Gastroesophageal sphincter (tissue), 4 donors: ENCODE measurements around the gene ALLC. TPM values are rescaled to one million over a fixed set of nuclear protein-coding genes. Genes with fewer than 3 reads are reported as not detected.

Experiments used
- ATAC-seq: fragments of 150-250 bp; one replicate; pipeline ENCODE4 v1.9.1; 2016; ENCODE audit warnings: mild to moderate bottlenecking, moderate library complexity
- H3K27ac ChIP-seq, 4 donors: fragments of 200-600 bp; sonication (generic) in 3 of 4; 1 replicate in 3 of 4; 2 replicates in 1 of 4; pipeline ENCODE4 v1.5.1; 2016 to 2019
- H3K27me3 ChIP-seq: fragments of 200-600 bp; sonication (generic); one replicate; pipeline ENCODE4 v1.5.1; 2019
- H3K36me3 ChIP-seq, 2 donors: fragments of 200-600 bp; sonication (generic); one replicate each; pipeline ENCODE4 v1.5.1; 2019; ENCODE audit warnings: control low read depth in 1 of 2
- H3K4me1 ChIP-seq, 3 donors: fragments of 200-600 bp; sonication (generic); 1 replicate in 2 of 3; 2 replicates in 1 of 3; pipeline ENCODE4 v1.5.1; 2016 to 2019; ENCODE audit warnings: control low read depth in 2 of 3
- H3K4me3 ChIP-seq, 2 donors: fragments of 200-600 bp; sonication (generic); one replicate each; pipeline ENCODE4 v1.5.1; 2019; ENCODE audit warnings: mild to moderate bottlenecking in 1 of 2, moderate library complexity in 1 of 2
- H3K9me3 ChIP-seq, 3 donors: fragments of 200-600 bp; sonication (generic); one replicate each; pipeline ENCODE4 v1.5.1; 2017 to 2019; ENCODE audit warnings: control low read depth in 2 of 3
- CTCF ChIP-seq, 4 experiments: fragments of 200-600 bp in 2 of 4; fragments of 450-650 bp in 2 of 4; sonication (generic) in 1 of 4; IDR thresholded peaks; one replicate each; pipeline ENCODE4 v1.5.1; 2017 to 2019; ENCODE audit warnings: antibody characterized with exemption in 4 of 4, mild to moderate bottlenecking in 2 of 4, moderate library complexity in 2 of 4
- EP300 ChIP-seq: sonication (generic); formaldehyde crosslinking; IDR thresholded peaks from one replicate; pipeline ENCODE4 v1.6.1; 2017; ENCODE audit warnings: antibody characterized with exemption, mild to moderate bottlenecking
- POLR2A ChIP-seq, 2 donors: fragments of 450-650 bp; IDR thresholded peaks; one replicate each; pipeline ENCODE4 v1.6.1; 2017; ENCODE audit warnings: antibody characterized with exemption in 2 of 2, mild to moderate bottlenecking in 2 of 2, moderate library complexity in 1 of 2
- POLR2AphosphoS5 ChIP-seq: sonication (generic); formaldehyde crosslinking; IDR thresholded peaks from one replicate; pipeline ENCODE4 v1.6.1; 2017; ENCODE audit warnings: antibody characterized with exemption
- WGBS, 2 donors: methylation state at CpG; one replicate each; pipeline ENCODE4 v1.1.5; 2018; ENCODE audit warnings: low coverage in 1 of 2; 5-methylcytosine and 5-hydroxymethylcytosine counted together
- total RNA-seq, 4 donors: library from RNA; depleted of rRNA; stranded (reverse); fragments of >200 nt; gene quantifications; one replicate each; pipeline ENCODE4 v1.1.0, GENCODE V29; 2016

Gene ALLC
- total RNA-seq, 4 donors from 2014 or later = not detected

DNA sequence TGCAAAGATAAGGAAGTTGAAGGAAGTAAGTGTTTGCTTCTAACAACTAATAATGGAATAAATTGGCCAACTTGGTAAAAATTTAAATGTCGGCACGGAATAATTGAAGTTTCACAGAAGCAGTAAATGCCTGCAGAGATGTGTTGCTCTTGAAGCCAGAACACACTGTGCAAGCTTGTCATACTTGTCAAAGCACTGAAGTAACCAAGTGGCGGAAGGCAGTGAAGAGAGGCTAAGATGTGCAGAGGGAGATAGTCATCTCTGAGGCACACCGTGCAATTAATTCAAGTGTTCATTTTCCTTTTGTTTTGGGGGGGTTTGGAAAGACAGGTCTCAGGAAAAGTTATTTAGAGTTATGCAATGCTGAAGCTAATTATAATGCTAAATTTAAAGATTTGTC, 50.6 kb downstream of the ALLC start:
- peaks cover 40% of the 10 kb centered on the region for H3K27me3 ChIP-seq

GRCh38 chr2:3709225-3709624, 51.2 kb downstream of the ALLC start:
- H3K27ac ChIP-seq = no peak overlapping the region
- TF ChIP-seq EP300 = no peak
- no peak for TF ChIP-seq CTCF (IDR thresholded peaks at IDR 0.05)
- no peak for TF ChIP-seq POLR2AphosphoS5
- no peak for TF ChIP-seq POLR2A (IDR thresholded peaks at IDR 0.05)
- H3K36me3 ChIP-seq = no peaks in the 10 kb centered on the region
- peaks cover 0 to 8% (median 0%) of the 10 kb centered on the region in 3 donors for H3K4me1 ChIP-seq
- peaks cover 33% of the 10 kb centered on the region for H3K27me3 ChIP-seq
- WGBS, 2 donors = 80 to 83% methylated on average over 1 to 6 of the region's 6 CpGs
- no peaks in the 10 kb centered on the region for H3K9me3 ChIP-seq
- H3K4me3 ChIP-seq = no peak overlapping the region
- ATAC-seq = no peak

More for the DNA sequence above, 50.6 kb downstream of the ALLC start:
- 77 to 94% methylated on average over 2 to 4 of the region's 4 CpGs for WGBS, 2 donors
- Histone ChIP-seq H3K4me1 (peaks cover 0 to 13% (median 3%) of the 10 kb centered on the region in 3 donors), H3K36me3 (no peaks in the 10 kb centered on the region), H3K9me3 (no peaks in the 10 kb centered on the region), H3K27ac (no peak overlapping the region), H3K4me3 (no peak overlapping the region)
- no peak for ATAC-seq
- no peak for TF ChIP-seq EP300
- TF ChIP-seq POLR2A (IDR thresholded peaks at IDR 0.05) = no peak
- no peak for TF ChIP-seq CTCF (IDR thresholded peaks at IDR 0.05)
- TF ChIP-seq POLR2AphosphoS5 = no peak

DNA sequence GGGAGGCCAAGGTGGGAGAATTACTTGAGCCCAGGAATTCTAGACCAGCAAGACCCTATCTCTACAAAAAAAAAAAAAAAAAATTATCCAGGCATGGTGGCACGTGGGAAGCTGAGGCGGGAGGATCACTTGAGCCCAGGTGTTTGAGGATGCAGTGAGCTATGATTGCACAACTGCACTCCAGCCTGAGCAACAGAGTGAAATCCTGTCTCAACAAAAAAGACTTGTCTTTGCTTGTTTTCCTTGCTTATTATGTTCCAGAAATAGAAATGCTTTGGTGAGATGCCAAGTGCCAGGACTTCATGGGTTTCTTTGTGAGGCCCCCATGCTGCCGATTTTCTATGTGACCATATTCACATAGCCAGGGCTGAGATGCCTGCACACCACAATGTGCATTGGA, 54.4 kb downstream of the ALLC start:
- ATAC-seq = no peak
- WGBS, 2 donors = 63 to 66% methylated on average over 1 to 3 of the region's 3 CpGs

DNA sequence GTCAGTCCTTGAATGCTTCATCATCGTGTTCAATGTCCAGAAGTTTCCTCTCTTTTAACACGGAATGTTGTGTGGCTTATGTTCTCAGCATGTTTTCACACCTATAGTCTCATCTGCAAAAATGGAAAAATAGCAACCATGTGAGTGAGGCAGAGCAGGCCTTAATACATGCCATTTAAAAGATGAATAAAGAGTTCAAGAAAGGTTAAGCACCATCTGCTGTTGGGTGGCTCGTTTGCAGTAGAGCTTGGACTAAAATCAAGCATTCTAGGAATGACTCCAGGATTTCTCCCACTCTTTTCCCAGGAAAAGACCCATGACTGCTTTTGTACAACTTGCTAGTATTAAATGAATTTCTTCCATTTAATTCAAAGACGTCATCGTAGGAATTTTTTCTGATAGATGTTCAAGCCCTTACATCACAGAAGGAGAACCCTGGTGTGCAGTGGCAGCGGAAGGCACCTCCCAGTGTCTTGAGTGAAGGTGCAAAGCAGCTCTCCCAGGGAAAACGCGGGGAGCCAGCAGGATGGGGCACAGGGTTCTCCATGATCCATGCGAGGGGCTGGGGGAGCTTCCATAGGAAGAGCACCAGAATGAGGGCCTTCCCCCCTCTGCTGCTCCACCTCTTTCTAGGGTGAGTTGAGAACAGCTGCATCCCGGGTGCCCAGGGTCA, 55.0 kb downstream of the ALLC start:
- Histone ChIP-seq H3K4me3 (no peak overlapping the region), H3K9me3 (no peaks in the 10 kb centered on the region), H3K27me3 (peaks cover 8% of the 10 kb centered on the region), H3K36me3 (no peaks in the 10 kb centered on the region), H3K4me1 (no peaks in the 10 kb centered on the region), H3K27ac (no peak overlapping the region)
- peak; percentile 50 for ATAC-seq
- 37 to 48% methylated on average over 6 of the region's 10 CpGs for WGBS, 2 donors
- no peak for TF ChIP-seq POLR2AphosphoS5

More for the DNA sequence above, 54.4 kb downstream of the ALLC start:
- no peaks in the 10 kb centered on the region for H3K4me1 ChIP-seq
- no peak overlapping the region for H3K4me3 ChIP-seq
- no peak for TF ChIP-seq EP300
- TF ChIP-seq POLR2AphosphoS5 = no peak
- TF ChIP-seq CTCF (IDR thresholded peaks at IDR 0.05) = no peak
- no peak for TF ChIP-seq POLR2A (IDR thresholded peaks at IDR 0.05)
- H3K9me3 ChIP-seq = no peaks in the 10 kb centered on the region
- no peak overlapping the region for H3K27ac ChIP-seq
- no peaks in the 10 kb centered on the region for H3K36me3 ChIP-seq
- H3K27me3 ChIP-seq = peaks cover 8% of the 10 kb centered on the region

- Histone ChIP-seq H3K27me3 (no peaks in the 10 kb centered on the region), H3K27ac (no peak overlapping the region), H3K4me1 (no peaks in the 10 kb centered on the region), H3K9me3 (no peaks in the 10 kb centered on the region), H3K4me3 (no peak overlapping the region), H3K36me3 (no peaks in the 10 kb centered on the region)
- 68 to 88% methylated on average over 4 to 7 of the region's 8 CpGs for WGBS, 2 donors
- TF ChIP-seq POLR2AphosphoS5 (no peak), CTCF (IDR thresholded peaks at IDR 0.05) (no peak), EP300 (no peak), POLR2A (IDR thresholded peaks at IDR 0.05) (no peak)
- ATAC-seq = no peak
Observed at GRCh38 chr2:3718679-3719078, 60.7 kb downstream of the ALLC start.
